ENCODE data around the gene KBTBD12. TPM values are rescaled to one million over a fixed set of nuclear protein-coding genes. Genes with fewer than 3 reads are reported as not detected.

Gene KBTBD12
- total RNA-seq, 1 donor from 2014 or later: 1.1 TPM

- intact Hi-C loops (cut with DNase I): no loop called here
- ATAC-seq (no peak), DNase-seq (ENCODE audit: low spot score) (no peak)
Observed at GRCh38 chr3:127997961-127998360, 82.9 kb downstream of the KBTBD12 start.

DNA sequence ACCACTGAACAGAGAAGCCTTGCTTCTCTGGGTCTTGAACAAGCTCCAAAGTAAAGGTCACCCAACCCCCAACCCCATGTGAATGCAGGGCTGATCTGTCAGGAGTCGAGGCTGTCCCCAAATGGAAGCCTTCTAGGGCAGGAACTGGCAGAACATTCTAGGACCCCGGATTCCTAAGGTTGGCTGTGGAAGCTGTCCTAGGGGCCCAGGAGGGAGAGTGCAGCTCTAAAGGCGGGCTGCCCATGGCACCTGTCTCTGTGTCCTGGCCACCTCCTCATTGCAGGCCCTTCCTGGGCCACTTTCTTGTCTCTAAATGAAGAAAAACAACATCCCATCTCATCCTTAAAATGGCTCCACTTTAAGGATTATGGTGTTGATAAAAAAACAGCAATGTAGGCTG lies 83.6 kb downstream of the KBTBD12 start:
- no peak for ATAC-seq
- intact Hi-C loops (cut with DNase I): no loop called here
- no peak for DNase-seq (ENCODE audit: low spot score)

- intact Hi-C loops (cut with DNase I): no loop called here
- ATAC-seq (no peak), DNase-seq (ENCODE audit: low spot score) (no peak)
Observed at GRCh38 chr3:127999509-128000106, 84.6 kb downstream of the KBTBD12 start.

DNA sequence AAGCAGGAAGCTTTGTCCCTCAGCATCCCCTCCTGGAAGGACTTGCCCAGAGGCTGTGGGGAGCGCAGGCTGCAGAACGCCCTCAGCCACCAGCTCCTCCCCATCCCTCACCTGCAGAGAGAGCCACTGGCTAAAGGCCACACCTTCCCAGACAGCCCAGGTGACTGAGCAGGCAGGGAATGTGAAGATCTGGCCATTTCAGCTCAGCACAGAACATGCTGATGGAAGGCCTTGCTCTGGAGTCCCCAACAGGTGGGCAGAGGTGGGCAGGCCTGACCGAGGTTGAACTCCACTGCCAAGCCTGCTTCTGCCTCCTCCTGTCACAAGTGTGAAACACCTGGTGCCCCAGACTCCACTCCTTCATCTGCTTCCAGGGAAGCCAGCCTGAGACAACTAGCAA lies 86.5 kb downstream of the KBTBD12 start:
- intact Hi-C loops (cut with DNase I): no loop called here
- no peak for ATAC-seq
- DNase-seq (ENCODE audit: low spot score): no peak

DNA sequence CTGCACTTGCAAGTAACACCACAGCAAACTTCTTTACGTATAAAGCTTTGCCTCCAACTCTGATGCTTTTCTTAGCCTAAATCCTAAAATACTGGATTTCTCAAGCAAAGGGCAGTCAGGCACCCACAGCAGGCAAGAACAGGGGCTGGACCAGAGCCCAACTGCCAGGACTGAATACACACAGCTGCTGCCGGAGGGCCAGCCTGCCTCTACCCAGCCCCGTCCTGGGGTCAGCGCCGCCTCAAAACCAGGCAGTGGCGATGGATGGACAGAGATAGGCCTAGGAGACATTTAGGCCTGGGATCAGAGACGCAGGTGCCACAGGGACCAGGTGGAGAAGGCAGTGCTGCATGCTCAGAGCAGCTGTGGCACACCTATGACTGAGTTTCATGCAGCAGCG lies 89.6 kb downstream of the KBTBD12 start:
- no peak for ATAC-seq
- intact Hi-C loops (cut with DNase I): no loop called here
- DNase-seq (ENCODE audit: low spot score): peak; percentile 34

DNA sequence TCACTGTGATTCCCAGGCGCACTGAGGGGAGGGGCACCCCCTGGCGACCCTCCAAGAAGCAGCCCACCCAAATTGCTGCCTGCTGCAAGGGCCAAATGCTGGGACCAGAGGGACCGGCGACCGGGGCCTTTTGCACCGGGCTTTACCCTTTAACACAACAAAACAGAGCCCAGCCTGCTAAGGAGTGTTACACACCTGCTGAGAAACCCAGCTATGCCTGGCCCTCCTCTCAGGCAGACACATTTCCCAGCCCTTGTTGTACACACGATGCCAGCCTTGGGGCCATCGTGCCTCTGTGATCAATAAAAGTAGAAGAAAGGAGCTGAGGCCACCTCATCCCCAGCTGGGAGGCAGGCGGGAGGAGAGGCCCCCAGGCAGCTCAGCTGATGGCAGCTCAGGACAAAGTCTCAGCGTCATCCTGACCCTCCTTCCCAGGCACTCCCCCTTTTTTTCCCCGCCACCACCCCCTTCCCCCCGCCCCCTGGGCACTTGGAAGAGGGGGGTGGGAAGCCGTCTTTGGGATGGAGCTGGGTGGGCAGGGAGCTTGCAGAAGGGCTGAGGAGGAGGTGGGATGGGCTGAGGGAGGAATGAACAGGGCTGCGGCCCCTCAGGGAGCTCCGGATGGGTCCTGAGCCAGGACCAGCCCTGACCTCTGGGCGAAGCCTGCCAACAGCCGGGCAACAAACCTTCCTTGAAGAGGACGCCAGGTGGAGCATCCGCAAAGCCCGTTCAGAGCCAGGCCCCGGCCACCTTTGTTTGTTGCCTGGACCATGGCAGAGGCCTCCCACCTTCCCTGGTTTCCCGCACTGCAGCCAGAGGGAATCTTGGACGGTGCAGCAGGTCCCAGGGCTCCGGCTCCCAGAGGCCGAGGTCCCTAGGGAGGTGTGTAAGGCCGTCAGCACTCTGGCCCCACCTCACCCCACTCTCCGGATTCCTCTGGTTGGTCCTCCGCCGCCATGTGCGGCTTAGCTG lies 91.3 kb downstream of the KBTBD12 start:
- DNase-seq (ENCODE audit: low spot score) (peak; percentile 42), ATAC-seq (peak; percentile 32)
- intact Hi-C loops (cut with DNase I): no loop called here

GRCh38 chr3:128007033-128007424 lies 92.0 kb downstream of the KBTBD12 start:
- peak; percentile 32 for DNase-seq (ENCODE audit: low spot score)
- intact Hi-C loops (cut with DNase I): no loop called here
- peak; percentile 38 for ATAC-seq

DNA sequence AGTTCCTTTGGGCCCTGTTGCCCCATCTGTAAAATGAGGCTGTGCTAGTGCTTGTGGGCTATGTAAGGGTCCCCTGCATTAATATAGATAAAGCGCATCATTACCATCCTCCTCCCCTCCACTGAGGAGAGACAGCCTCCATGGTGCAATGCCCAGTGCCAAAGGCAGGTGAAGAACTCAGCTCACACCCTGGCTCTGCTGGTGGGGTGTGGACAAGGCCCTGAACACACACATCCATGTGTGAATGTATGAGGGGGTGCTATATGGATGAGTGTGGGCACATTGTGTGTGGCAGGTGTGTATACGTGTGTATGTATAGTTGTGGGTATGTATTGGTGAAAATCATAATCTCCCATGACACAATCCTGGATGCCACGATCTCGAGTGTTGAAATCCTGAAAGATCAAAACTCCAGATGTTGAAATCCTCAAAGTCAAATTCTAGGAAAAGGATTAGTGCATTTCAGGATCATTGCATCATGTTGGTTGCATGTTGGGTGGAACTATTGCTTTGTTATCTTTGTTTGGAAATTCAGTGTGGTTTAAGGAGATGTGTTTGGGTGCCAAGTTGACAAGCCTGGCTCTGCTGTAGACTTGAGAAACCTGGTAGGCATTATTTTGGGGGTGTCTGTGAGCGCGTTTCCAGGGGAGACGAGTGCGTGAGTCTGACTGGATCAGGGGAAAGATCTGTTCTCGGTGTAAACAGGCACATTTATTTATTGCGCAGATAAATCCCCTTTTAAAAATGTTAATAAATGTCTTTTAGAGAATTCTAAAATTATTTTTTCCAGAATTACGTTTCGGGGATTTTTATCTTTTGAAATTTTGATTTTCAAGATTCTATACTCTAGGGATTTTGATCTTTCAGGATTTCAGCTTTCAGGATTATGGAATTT lies 95.2 kb downstream of the KBTBD12 start:
- no peak for DNase-seq (ENCODE audit: low spot score)
- ATAC-seq: peak; percentile 86
- intact Hi-C loops (cut with DNase I): no loop called here

GRCh38 chr3:128011140-128011539 lies 96.1 kb downstream of the KBTBD12 start:
- no peak for DNase-seq (ENCODE audit: low spot score)
- ATAC-seq: no peak
- intact Hi-C loops (cut with DNase I): no loop called here

DNA sequence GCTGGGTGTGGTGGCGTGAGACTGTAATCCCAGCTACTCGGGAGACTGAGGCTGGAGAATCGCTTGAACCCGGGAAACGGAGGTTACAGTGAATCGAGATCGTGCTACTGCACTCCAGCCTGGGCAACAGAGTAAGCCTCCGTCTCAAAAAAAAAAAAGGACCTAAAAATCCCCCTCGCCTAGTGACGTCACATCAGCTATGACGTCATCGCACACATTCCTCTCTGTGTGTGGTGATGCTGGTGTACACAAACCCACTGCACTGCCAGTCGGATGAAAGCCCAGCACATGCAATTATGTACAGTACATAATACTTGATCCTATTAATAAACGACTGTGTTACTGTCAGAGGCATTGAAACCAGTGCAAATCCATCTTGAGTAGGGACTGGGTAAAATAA lies 97.0 kb downstream of the KBTBD12 start:
- ATAC-seq (no peak), DNase-seq (ENCODE audit: low spot score) (no peak)
- intact Hi-C loops (cut with DNase I): no loop called here

DNA sequence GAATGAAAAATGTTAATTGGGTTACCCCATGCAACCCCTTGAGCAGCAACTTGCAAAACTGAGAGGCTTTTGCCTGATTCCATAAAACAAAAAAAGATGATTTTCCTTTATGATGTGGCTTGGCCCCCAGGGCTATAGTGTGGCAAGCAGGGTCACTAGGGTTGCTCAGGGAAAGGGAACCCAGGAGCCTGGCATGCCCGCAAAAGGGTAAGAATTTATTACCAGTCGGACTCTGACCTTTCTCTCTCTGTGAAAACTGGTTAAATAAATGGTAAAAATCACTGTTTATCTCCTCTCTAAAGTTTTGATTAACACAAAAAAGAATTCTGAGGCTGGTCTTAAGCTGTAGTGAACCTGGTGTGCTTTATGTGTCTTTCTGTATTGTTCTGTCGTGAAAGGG lies 99.5 kb downstream of the KBTBD12 start:
- DNase-seq (ENCODE audit: low spot score) (no peak), ATAC-seq (no peak)
- intact Hi-C loops (cut with DNase I): no loop called here

DNA sequence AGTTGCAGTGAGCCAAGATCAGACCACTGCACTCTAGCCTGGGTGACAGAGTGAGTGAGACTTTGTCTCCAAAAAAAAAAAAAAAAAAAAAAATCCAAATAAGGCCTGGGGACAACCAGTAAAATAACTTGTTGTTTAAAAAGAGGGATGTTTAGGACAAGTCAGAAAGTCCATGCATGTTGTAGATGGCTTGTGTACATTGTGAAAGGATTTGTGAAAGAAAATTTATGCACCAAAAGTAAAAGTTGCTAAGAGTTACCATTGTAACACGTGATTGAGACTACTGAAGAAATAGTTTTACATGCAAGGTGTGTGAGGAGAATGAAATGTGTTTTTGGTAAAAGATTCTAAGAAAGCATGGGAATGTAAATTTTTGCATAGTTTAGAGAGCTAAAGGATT lies 101.5 kb downstream of the KBTBD12 start:
- no peak for DNase-seq (ENCODE audit: low spot score)
- intact Hi-C loops (cut with DNase I): no loop called here
- ATAC-seq: no peak

GRCh38 chr3:128021768-128022372 lies 106.8 kb downstream of the KBTBD12 start:
- DNase-seq (ENCODE audit: low spot score) (no peak), ATAC-seq (peak; percentile 55)
- intact Hi-C loops (cut with DNase I): no loop called here

DNA sequence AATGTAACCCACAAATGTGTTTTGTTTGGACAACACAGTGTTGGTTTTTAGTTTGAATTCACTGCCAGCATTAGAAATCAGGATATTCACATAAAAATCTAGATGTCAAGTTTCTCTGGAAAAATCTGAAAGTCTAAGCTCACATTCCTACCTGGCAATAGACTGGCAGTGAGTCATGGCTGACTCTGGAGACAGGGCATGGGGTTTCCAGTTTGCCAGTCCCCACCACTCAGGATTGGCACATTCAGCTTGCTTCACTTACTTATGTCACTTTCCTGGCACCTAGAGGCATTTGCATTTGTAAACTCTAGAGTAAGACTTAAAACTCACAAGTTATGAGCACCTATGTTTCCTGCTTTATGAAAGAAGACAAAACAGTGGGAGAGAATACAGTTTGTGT lies 118.1 kb downstream of the KBTBD12 start:
- intact Hi-C loops (cut with DNase I): no loop called here
- DNase-seq (ENCODE audit: low spot score) (no peak), ATAC-seq (no peak)

- intact Hi-C loops (cut with DNase I): no loop called here
- DNase-seq (ENCODE audit: low spot score) (no peak), ATAC-seq (no peak)
Observed at GRCh38 chr3:128036119-128036518, 121.1 kb downstream of the KBTBD12 start.
